ENCODE results near the gene LRCH3.

The LRCH3 gene

DNA sequence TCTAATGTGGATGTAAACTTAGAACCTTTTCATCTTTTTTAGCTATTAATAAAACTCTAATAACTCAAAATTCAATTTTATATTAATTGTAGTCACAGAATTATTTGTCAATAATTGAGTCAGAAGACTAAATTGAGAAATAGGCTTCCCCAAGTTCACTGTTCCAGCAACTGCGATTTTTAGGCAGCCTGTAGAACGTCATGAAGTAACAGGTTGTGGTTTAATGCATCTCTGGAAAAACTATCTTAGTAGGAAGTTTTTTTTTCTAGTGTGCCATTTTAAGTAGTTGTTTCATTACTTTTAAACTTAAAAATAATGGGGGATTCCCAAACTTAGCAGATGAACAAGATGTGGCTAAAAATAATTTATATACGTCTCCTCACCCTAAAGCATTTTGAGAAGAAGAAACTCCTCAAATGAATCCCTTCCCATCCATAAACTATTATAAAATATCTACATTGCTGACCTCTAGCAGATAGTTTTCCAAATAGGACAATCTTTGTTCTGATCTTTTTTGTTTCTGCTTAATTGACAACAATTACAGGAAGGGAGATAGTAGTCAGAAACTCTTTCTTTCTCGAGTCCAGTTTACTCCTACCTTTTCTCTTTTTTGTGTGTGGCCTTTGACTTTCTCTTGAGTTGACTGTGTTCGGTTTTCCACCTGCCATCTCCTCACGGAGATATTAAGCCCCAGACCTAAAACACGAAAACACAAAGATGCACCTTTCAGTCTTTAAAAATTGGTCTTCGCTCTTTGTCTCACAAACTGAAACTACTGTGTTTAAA, 43.1 kb downstream of the LRCH3 start:
- no peak for DNase-seq (ENCODE audit: extremely low read depth, low read depth)
- TF ChIP-seq, protein P1, sequence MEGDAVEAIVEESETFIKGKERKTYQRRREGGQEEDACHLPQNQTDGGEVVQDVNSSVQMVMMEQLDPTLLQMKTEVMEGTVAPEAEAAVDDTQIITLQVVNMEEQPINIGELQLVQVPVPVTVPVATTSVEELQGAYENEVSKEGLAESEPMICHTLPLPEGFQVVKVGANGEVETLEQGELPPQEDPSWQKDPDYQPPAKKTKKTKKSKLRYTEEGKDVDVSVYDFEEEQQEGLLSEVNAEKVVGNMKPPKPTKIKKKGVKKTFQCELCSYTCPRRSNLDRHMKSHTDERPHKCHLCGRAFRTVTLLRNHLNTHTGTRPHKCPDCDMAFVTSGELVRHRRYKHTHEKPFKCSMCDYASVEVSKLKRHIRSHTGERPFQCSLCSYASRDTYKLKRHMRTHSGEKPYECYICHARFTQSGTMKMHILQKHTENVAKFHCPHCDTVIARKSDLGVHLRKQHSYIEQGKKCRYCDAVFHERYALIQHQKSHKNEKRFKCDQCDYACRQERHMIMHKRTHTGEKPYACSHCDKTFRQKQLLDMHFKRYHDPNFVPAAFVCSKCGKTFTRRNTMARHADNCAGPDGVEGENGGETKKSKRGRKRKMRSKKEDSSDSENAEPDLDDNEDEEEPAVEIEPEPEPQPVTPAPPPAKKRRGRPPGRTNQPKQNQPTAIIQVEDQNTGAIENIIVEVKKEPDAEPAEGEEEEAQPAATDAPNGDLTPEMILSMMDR (IDR thresholded peaks at IDR 0.05; ENCODE audit: low read depth, low read length), result no peak

DNA sequence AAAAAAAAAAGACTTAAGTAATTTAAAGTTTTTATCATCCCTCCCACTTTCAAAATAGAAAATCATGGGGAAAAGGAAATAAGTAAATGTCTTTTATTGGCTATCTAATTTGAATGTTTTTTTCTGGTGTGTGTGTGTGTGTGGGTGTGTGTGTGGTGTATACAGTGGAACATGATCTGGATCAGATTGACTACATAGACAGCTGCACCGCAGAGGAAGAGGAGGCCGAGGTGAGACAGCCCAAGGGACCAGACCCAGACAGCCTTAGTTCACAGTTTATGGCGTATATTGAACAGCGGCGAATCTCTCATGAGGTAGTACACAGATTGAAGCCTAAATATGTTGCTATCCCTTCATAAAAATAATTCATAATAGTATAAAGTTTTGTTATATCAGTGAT, 44.5 kb downstream of the LRCH3 start:
- TF ChIP-seq, protein P1 (IDR thresholded peaks at IDR 0.05; ENCODE audit: low read depth, low read length), result no peak
- no peak for DNase-seq (ENCODE audit: extremely low read depth, low read depth)

DNA sequence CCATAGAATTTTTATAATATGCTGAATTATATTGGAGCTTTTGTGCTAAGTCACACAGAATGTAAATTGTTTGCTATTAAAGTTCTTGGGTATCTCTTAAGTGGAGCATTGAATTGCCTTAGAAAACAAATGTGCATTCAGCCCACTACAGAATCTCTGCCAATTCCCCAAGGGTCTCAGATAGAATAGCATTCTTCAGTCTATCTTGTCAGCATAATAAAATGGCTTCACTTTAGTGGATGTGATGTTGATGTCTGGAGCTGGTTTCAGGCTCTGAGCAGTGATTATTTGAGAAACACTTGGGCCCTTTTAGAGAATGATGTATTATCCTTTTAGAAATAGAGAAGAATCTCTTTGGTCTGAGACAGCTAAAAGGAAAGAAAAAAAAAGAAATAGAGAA, 45.2 kb downstream of the LRCH3 start:
- TF ChIP-seq, protein P1 (IDR thresholded peaks at IDR 0.05; ENCODE audit: low read depth, low read length), result no peak
- DNase-seq (ENCODE audit: extremely low read depth, low read depth), result no peak

- DNase-seq (ENCODE audit: extremely low read depth, low read depth), result no peak
- TF ChIP-seq, protein P1 (IDR thresholded peaks at IDR 0.05; ENCODE audit: low read depth, low read length), result no peak
Observed at GRCh38 chr3:197837282-197837681, 46.2 kb downstream of the LRCH3 start.

DNA sequence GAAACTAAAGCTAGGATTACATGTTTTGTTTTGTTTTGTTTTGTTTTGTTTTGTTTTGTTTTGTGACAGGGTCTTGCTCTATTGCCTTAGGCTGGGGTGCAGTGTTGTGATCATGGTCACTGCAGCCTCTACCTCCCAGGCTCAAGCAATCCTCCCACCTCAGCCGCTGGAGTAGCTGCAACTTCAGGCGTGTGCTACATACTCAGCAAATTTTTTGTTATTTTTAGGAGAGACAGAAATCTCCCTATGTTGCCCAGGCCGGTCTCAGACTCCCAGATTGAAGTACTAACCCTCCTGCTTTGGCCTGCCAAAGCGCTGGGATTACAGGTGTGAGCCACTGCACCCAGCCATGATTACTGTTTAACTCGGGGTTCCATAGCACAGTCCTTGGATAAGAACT, 50.7 kb downstream of the LRCH3 start:
- TF ChIP-seq, protein P1 (IDR thresholded peaks at IDR 0.05; ENCODE audit: low read depth, low read length), result no peak
- no peak for DNase-seq (ENCODE audit: extremely low read depth, low read depth)

DNA sequence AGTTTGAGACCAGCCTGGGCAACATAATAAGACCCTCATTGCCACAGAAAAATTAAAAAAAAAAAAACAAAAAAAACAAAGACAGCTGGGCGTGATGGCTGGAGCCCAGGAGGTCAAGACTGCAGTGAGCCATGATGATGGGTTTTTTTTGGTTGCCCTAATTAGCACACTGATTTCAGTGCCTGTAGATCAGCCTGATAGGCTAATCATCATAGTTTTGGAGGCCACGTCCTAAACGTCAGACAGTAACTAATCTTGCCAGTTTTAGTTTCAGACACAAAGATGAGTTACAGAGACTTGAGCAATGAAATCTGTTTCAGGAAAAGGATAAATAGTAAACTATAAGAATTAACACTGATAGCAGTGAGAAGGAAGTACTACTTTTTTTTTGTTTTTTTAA, 55.4 kb downstream of the LRCH3 start:
- TF ChIP-seq, protein P1 (IDR thresholded peaks at IDR 0.05; ENCODE audit: low read depth, low read length), result no peak
- no peak for DNase-seq (ENCODE audit: extremely low read depth, low read depth)

DNA sequence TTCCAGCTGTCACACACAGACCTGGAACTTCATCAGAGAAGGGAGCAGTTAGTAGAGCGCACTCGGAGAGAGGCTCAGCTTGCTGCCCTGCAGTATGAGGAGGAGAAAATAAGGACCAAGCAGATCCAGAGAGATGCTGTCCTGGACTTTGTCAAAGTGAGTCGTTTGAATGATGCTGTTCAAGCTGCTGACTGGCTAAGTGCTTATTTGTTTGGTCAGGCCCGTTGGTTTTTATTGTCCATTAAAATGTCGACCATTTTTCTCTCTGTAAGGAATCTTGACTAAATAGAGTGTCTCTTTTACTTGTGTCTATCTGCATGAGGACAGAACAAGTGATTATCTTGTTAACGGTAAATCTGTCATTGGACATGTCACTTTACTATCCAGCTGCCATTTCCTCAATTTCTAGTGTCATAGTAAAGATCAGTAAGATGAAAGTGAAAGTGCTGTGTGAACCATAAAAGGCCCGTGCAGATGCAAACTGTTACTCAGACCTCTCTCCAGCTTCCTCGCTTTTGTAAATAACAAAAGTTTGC, 56.9 kb downstream of the LRCH3 start:
- no peak for DNase-seq (ENCODE audit: extremely low read depth, low read depth)
- TF ChIP-seq, protein P1 (IDR thresholded peaks at IDR 0.05; ENCODE audit: low read depth, low read length), result no peak

Data from AG09319 (cell line).